H4 (cell line): ENCODE data around the gene LIAS. TPM values are rescaled to one million over a fixed set of nuclear protein-coding genes. Genes with fewer than 3 reads are reported as not detected.

Source experiments
- DNase-seq: peaks from one replicate; pipeline ENCODE4 v3.0.0-alpha.2; 2015; ENCODE audit warnings: low spot score
- total RNA-seq: library from RNA; depleted of rRNA; stranded (reverse); fragments of >200 nt; shearing (Covaris generic); gene quantifications from 2 replicates; pipeline ENCODE4 v1.2.3, GENCODE V29; 2014; rRNA removed

Gene LIAS
- total RNA-seq, 1 experiment from 2014 or later, result 16.6 TPM

- DNase-seq, result no peak
These were observed 69.2 kb downstream of the LIAS start for GRCh38 chr4:39528061-39528465.

Other genes with a start within 250 kb of the LIAS start
- gene RFC1, start 92.7 kb upstream of the LIAS start, total RNA-seq, result 37.7 and 54.4 TPM in 2 replicates
- gene KLB, start 52.1 kb upstream of the LIAS start, total RNA-seq, result not detected in 2 replicates
- 4,508 and 5,734 TPM in 2 replicates for gene RPL9, start 134 bp upstream of the LIAS start, total RNA-seq
- gene UGDH, start 68.4 kb downstream of the LIAS start, total RNA-seq, result 118 and 170 TPM in 2 replicates
- gene SMIM14, start 179.8 kb downstream of the LIAS start, total RNA-seq, result 64.1 and 73.3 TPM in 2 replicates
- gene UBE2K, start 239.1 kb downstream of the LIAS start, total RNA-seq, result 16.8 and 25.7 TPM in 2 replicates